Neural cell (in vitro differentiated cells): Measurements from ENCODE around the gene TNFRSF17.
"Not testable (repeated sequence)": the region's sequence is repeated elsewhere in the genome, so short reads cannot be mapped to it uniquely, and the experiment has no call there.

ENCODE experiments used
- EP300 ChIP-seq: fragments of 450-650 bp; conservative IDR thresholded peaks from 2 replicates; pipeline ENCODE4 v1.6.1; 2014; ENCODE audit warnings: antibody characterized with exemption, mild to moderate bottlenecking, moderate library complexity; ENCODE audit not compliant: poor library complexity, severe bottlenecking
- EZH2 ChIP-seq: fragments of 200-600, 300-800 bp; shearing (Covaris generic), sonication (generic); IDR thresholded peaks from 2 replicates; pipeline ENCODE4 v1.6.1; 2014; ENCODE audit warnings: antibody characterized with exemption, low read length, borderline replicate concordance, mild to moderate bottlenecking; ENCODE audit not compliant: insufficient read depth, poor library complexity, severe bottlenecking
- MXI1 ChIP-seq: fragments of 450-650 bp; conservative IDR thresholded peaks from 2 replicates; pipeline ENCODE4 v1.6.1; 2014; ENCODE audit warnings: antibody characterized with exemption, mild to moderate bottlenecking; ENCODE audit not compliant: poor library complexity, severe bottlenecking
- POLR2AphosphoS5 ChIP-seq: IDR thresholded peaks from 2 replicates; pipeline ENCODE4 v1.6.1; 2012
- RAD21 ChIP-seq: fragments of 450-650 bp; conservative IDR thresholded peaks from 2 replicates; pipeline ENCODE4 v1.6.1; 2014; ENCODE audit warnings: antibody characterized with exemption, mild to moderate bottlenecking, moderate library complexity
- SMC3 ChIP-seq: fragments of 450-650 bp; conservative IDR thresholded peaks from 2 replicates; pipeline ENCODE4 v1.6.1; 2014; ENCODE audit warnings: antibody characterized with exemption, mild to moderate bottlenecking, moderate library complexity; ENCODE audit not compliant: poor library complexity
- TAF1 ChIP-seq: IDR thresholded peaks from 2 replicates; pipeline ENCODE4 v1.6.1; 2012; ENCODE audit warnings: low read depth
- TF ChIP-seq, protein P1 (sequence below): fragments of 450-650 bp; IDR thresholded peaks from 2 replicates; pipeline ENCODE4 v1.5.1; 2014; ENCODE audit warnings: antibody characterized with exemption, mild to moderate bottlenecking, moderate library complexity; ENCODE audit not compliant: poor library complexity, severe bottlenecking
- TF ChIP-seq, protein P2 (sequence below): IDR thresholded peaks from 2 replicates; pipeline ENCODE4 v1.6.1; 2012; ENCODE audit warnings: borderline replicate concordance

DNA sequence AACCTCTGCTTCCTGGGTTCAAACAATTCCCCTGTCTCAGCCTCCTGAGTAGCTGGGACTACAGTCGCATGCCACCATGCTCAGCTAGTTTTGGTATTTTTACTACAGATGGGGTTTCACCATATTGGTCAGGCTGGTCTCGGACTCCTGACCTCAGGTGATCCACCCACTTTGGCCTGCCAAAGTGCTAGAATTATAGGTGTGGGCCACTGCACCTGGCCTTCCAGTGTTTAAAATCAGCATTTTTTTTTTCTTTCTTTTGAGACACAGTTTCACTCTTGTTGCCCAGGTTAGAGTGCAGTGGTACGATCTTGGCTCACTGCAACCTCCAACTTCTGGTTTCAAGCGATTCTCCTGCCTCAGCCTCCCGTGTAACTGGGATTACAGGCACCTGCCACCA is 5.3 kb downstream of the TNFRSF17 start:
- not testable (repeated sequence) for TF ChIP-seq POLR2AphosphoS5, EP300, MXI1, EZH2, TAF1, SMC3, RAD21
- TF ChIP-seq, protein P1, sequence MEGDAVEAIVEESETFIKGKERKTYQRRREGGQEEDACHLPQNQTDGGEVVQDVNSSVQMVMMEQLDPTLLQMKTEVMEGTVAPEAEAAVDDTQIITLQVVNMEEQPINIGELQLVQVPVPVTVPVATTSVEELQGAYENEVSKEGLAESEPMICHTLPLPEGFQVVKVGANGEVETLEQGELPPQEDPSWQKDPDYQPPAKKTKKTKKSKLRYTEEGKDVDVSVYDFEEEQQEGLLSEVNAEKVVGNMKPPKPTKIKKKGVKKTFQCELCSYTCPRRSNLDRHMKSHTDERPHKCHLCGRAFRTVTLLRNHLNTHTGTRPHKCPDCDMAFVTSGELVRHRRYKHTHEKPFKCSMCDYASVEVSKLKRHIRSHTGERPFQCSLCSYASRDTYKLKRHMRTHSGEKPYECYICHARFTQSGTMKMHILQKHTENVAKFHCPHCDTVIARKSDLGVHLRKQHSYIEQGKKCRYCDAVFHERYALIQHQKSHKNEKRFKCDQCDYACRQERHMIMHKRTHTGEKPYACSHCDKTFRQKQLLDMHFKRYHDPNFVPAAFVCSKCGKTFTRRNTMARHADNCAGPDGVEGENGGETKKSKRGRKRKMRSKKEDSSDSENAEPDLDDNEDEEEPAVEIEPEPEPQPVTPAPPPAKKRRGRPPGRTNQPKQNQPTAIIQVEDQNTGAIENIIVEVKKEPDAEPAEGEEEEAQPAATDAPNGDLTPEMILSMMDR, result not testable (repeated sequence)
- TF ChIP-seq, protein P2, sequence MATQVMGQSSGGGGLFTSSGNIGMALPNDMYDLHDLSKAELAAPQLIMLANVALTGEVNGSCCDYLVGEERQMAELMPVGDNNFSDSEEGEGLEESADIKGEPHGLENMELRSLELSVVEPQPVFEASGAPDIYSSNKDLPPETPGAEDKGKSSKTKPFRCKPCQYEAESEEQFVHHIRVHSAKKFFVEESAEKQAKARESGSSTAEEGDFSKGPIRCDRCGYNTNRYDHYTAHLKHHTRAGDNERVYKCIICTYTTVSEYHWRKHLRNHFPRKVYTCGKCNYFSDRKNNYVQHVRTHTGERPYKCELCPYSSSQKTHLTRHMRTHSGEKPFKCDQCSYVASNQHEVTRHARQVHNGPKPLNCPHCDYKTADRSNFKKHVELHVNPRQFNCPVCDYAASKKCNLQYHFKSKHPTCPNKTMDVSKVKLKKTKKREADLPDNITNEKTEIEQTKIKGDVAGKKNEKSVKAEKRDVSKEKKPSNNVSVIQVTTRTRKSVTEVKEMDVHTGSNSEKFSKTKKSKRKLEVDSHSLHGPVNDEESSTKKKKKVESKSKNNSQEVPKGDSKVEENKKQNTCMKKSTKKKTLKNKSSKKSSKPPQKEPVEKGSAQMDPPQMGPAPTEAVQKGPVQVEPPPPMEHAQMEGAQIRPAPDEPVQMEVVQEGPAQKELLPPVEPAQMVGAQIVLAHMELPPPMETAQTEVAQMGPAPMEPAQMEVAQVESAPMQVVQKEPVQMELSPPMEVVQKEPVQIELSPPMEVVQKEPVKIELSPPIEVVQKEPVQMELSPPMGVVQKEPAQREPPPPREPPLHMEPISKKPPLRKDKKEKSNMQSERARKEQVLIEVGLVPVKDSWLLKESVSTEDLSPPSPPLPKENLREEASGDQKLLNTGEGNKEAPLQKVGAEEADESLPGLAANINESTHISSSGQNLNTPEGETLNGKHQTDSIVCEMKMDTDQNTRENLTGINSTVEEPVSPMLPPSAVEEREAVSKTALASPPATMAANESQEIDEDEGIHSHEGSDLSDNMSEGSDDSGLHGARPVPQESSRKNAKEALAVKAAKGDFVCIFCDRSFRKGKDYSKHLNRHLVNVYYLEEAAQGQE, result not testable (repeated sequence)
